Measurements from ENCODE around the gene FBXO38. TPM values are rescaled to one million over a fixed set of nuclear protein-coding genes. Genes with fewer than 3 reads are reported as not detected.
"Not testable (repeated sequence)": the region's sequence is repeated elsewhere in the genome, so short reads cannot be mapped to it uniquely, and the experiment has no call there.

Gene FBXO38
- total and polyA plus RNA-seq, 9 of the 15 experiments (the other 6 are each of a cell fraction or from before 2014, with no cell fraction given), result 7.4 to 39.4 (median 29.3) TPM

GRCh38 chr5:148467958-148468357 lies 84.2 kb downstream of the FBXO38 start (continued):
- no peak for TF ChIP-seq POU5F1 (IDR thresholded peaks at IDR 0.05; ENCODE audit: borderline replicate concordance, low read depth, low read length, partially characterized antibody)
- no peak for TF ChIP-seq ZNF232 (CRISPR knock-in tag; IDR thresholded peaks at IDR 0.05)

GRCh38 chr5:148468746-148469145 lies 85.0 kb downstream of the FBXO38 start:
- H4K20me1 ChIP-seq (replicated peaks; ENCODE audit: control insufficient read depth, insufficient read depth, low read length); H3K4me1 ChIP-seq (replicated peaks in 1 of 2; ENCODE audit: control insufficient read depth in 2 of 2, insufficient read depth in 2 of 2, low read length in 2 of 2); H3K9me1 ChIP-seq (ENCODE audit: control insufficient read depth, insufficient read depth, low read length); POLR2A ChIA-PET; H3K4me2 ChIP-seq (ENCODE audit: insufficient read depth, low read length); H3K4me3 ChIP-seq; DNase-seq (ENCODE audit: extremely low read depth in 1 of 4, low spot score in 3 of 4); H2AFZ ChIP-seq (ENCODE audit: low read depth, low read length); CTCF ChIA-PET (ENCODE audit: low intra/inter-chr PET ratio); ATAC-seq; H3K27me3 ChIP-seq (ENCODE audit: control insufficient read depth in 2 of 2, insufficient read depth in 2 of 2, low read length in 2 of 2); H3K27ac ChIP-seq (ENCODE audit: extremely low read depth, low read depth, low read length); H3K79me2 ChIP-seq (ENCODE audit: control insufficient read depth, insufficient read depth, low read length); FAIRE-seq; H3K9ac ChIP-seq (ENCODE audit: insufficient read depth in 1 of 2, low read depth in 2 of 2, low read length in 2 of 2); H3K36me3 ChIP-seq (ENCODE audit: control insufficient read depth, insufficient read depth, low read length); in situ Hi-C loops (cut with MboI); H3K9me3 ChIP-seq (replicated peaks; ENCODE audit: control insufficient read depth, insufficient read depth, low read depth, low read length); BruUV-seq (replicated peaks); intact Hi-C loops (cut with micrococcal nuclease): not testable (repeated sequence)
- 11% methylated on average over 5 of the region's 5 CpGs for WGBS (ENCODE audit: insufficient coverage, low coverage, missing lambda C conversion rate)

GRCh38 chr5:148469501-148469935 lies 85.8 kb downstream of the FBXO38 start:
- WGBS (ENCODE audit: insufficient coverage, low coverage, missing lambda C conversion rate), result 14% methylated on average over 4 of the region's 4 CpGs
- no peak overlapping the region for H3K27ac ChIP-seq (ENCODE audit: extremely low read depth, low read depth, low read length)
- no peaks in the 10 kb centered on the region for H3K9me1 ChIP-seq (ENCODE audit: control insufficient read depth, insufficient read depth, low read length)
- H3K9ac ChIP-seq (ENCODE audit: insufficient read depth in 1 of 2, low read depth in 2 of 2, low read length in 2 of 2), result no peak overlapping the region
- H3K9me3 ChIP-seq (replicated peaks; ENCODE audit: control insufficient read depth, insufficient read depth, low read depth, low read length), result no peaks in the 10 kb centered on the region
- peak overlapping the region; percentile 12; the same call in 1 of the 2 replicates for H2AFZ ChIP-seq (ENCODE audit: low read depth, low read length)
- no peak overlapping the region for H3K4me3 ChIP-seq
- no peaks in the 10 kb centered on the region for H3K27me3 ChIP-seq (ENCODE audit: control insufficient read depth in 2 of 2, insufficient read depth in 2 of 2, low read length in 2 of 2)
- FAIRE-seq (no peak), ATAC-seq (no peak), DNase-seq (ENCODE audit: extremely low read depth in 1 of 4, low spot score in 3 of 4) (no peak)
- peaks cover 0 to 11% of the 10 kb centered on the region in 2 experiments; a peak in 3 of 5 replicates for H3K4me1 ChIP-seq (replicated peaks in 1 of 2; ENCODE audit: control insufficient read depth in 2 of 2, insufficient read depth in 2 of 2, low read length in 2 of 2)
- ChIA-PET CTCF (ENCODE audit: low intra/inter-chr PET ratio) (no interaction called here), POLR2A (interaction anchor here (1.0 kb wide), 2 partner anchors 9 to 258 kb away, joined by 3 to 4 read pairs; no protein-coding TSS in a partner anchor)
- no peaks in the 10 kb centered on the region for H3K79me2 ChIP-seq (ENCODE audit: control insufficient read depth, insufficient read depth, low read length)
- in situ Hi-C loops (cut with MboI) (no loop called here), intact Hi-C loops (cut with micrococcal nuclease) (no loop called here)
- H3K36me3 ChIP-seq (ENCODE audit: control insufficient read depth, insufficient read depth, low read length), result no peaks in the 10 kb centered on the region
- H4K20me1 ChIP-seq (replicated peaks; ENCODE audit: control insufficient read depth, insufficient read depth, low read length), result no peaks in the 10 kb centered on the region
- H3K4me2 ChIP-seq (ENCODE audit: insufficient read depth, low read length), result no peak overlapping the region
- BruUV-seq (replicated peaks), result no TSS peak
- TF ChIP-seq POLR2B (IDR thresholded peaks at IDR 0.05; ENCODE audit: low read depth, partially characterized antibody) (no peak), NFXL1 (CRISPR knock-in tag; IDR thresholded peaks at IDR 0.05) (no peak), ZNF175 (CRISPR knock-in tag; IDR thresholded peaks at IDR 0.05; ENCODE audit: low read depth) (no peak), ZKSCAN8 (CRISPR knock-in tag; IDR thresholded peaks at IDR 0.05) (no peak), ZNF253 (CRISPR knock-in tag; conservative IDR thresholded peaks at IDR 0.05) (no peak), ELF2 (CRISPR knock-in tag; IDR thresholded peaks at IDR 0.05) (no peak), SUPT5H (IDR thresholded peaks at IDR 0.05) (no peak), ZNF324 (CRISPR knock-in tag; IDR thresholded peaks at IDR 0.05) (no peak), ATF2 (CRISPR knock-in tag; IDR thresholded peaks at IDR 0.05) (no peak), ZNF239 (CRISPR knock-in tag; IDR thresholded peaks at IDR 0.05) (no peak), ZBTB26 (CRISPR knock-in tag; IDR thresholded peaks at IDR 0.05) (no peak), NELFE (IDR thresholded peaks at IDR 0.05; ENCODE audit: insufficient read depth, insufficient read length) (no peak), LARP7 (IDR thresholded peaks at IDR 0.05) (no peak)

All from K562 (cell line).